Thyroid gland (tissue), 4 donors: ENCODE data around the gene MAPK4.

Experiments used
- POLR2A ChIP-seq, 2 donors: fragments of 450-650 bp; IDR thresholded peaks; one replicate each; pipeline ENCODE4 v1.6.1; 2017; ENCODE audit warnings: antibody characterized with exemption in 2 of 2, mild to moderate bottlenecking in 2 of 2, moderate library complexity in 1 of 2
- TF ChIP-seq, protein P1 (sequence below), 6 experiments: fragments of 200-600 bp in 3 of 6; fragments of 450-650 bp in 3 of 6; sonication (generic) in 3 of 6; IDR thresholded peaks; one replicate each; pipeline ENCODE4 v1.5.1; 2016 to 2019; ENCODE audit warnings: antibody characterized with exemption in 6 of 6, mild to moderate bottlenecking in 2 of 6, inconsistent platforms in 1 of 6, moderate library complexity in 1 of 6

DNA sequence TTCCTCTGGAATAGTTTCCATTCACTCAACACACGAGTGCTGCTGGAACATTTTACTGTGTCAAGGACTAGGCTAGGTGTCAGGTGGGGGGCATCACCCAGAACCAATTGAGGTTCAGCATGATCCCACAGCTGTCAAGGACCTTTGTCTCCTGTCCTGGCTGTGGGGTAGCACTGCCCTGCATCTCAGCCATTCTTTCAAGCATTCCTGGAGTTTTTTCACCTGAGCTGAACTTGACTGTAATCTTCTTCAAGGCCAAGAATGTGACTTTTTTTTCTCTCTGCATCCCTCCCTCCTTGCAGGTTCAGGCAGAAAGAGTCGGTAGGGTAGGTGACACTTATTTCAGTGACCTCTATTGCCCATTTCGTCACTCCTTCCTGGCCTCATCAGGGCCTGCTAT, 3.5 kb downstream of the MAPK4 start:
- TF ChIP-seq, protein P1, sequence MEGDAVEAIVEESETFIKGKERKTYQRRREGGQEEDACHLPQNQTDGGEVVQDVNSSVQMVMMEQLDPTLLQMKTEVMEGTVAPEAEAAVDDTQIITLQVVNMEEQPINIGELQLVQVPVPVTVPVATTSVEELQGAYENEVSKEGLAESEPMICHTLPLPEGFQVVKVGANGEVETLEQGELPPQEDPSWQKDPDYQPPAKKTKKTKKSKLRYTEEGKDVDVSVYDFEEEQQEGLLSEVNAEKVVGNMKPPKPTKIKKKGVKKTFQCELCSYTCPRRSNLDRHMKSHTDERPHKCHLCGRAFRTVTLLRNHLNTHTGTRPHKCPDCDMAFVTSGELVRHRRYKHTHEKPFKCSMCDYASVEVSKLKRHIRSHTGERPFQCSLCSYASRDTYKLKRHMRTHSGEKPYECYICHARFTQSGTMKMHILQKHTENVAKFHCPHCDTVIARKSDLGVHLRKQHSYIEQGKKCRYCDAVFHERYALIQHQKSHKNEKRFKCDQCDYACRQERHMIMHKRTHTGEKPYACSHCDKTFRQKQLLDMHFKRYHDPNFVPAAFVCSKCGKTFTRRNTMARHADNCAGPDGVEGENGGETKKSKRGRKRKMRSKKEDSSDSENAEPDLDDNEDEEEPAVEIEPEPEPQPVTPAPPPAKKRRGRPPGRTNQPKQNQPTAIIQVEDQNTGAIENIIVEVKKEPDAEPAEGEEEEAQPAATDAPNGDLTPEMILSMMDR (IDR thresholded peaks at IDR 0.05): no peak
- TF ChIP-seq POLR2A (IDR thresholded peaks at IDR 0.05): no peak
